Endothelial cell of umbilical vein (primary cell): ENCODE data around the gene GH1. TPM values are rescaled to one million over a fixed set of nuclear protein-coding genes. Genes with fewer than 3 reads are reported as not detected.
"Not testable (repeated sequence)": the region's sequence is repeated elsewhere in the genome, so short reads cannot be mapped to it uniquely, and the experiment has no call there.

ENCODE experiments used
- BruUV-seq: library from RNA; stranded (reverse); fragments of 400-500 nt; replicated peaks from 2 replicates; lab custom pipeline; 2021; lab: Mats Ljungman, UMichigan
- CTCF ChIA-PET: fragments of 300-600, 350-600 bp; sonication (Branson Sonifier 250); formaldehyde crosslinking; loops from one replicate; lab custom pipeline; 2021; ENCODE audit warnings: antibody characterized with exemption, inconsistent platforms; lab: Charles Lee
- POLR2A ChIA-PET: fragments of 300-600, 350-600 bp; sonication (Branson Sonifier 250); formaldehyde crosslinking; loops from one replicate; lab custom pipeline; 2021; ENCODE audit warnings: antibody characterized with exemption, inconsistent platforms; lab: Charles Lee
- DNase-seq: peaks from one replicate; pipeline ENCODE4 v3.0.0-alpha.2; 2011; ENCODE audit warnings: low read depth, low spot score
- FAIRE-seq: peaks from 2 replicates; lab custom pipeline; 2011; peaks lifted over from hg19 to GRCh38; lab: Jason Lieb, UNC
- H2AFZ ChIP-seq: 2 replicates; pipeline ENCODE4 v1.6.0; 2012; ENCODE audit warnings: low read depth, low read length, control low read depth, inconsistent platforms
- H3K27ac ChIP-seq: 2 replicates; pipeline ENCODE4 v1.5.1; 2011; ENCODE audit warnings: low read depth, mild to moderate bottlenecking, control low read depth, low read length, moderate library complexity; ENCODE audit not compliant: insufficient read depth
- H3K27me3 ChIP-seq, 2 experiments: 2 replicates each; pipeline versions ENCODE4 v1.6.0 to v1.6.1; 2011; ENCODE audit warnings: low read length in 2 of 2, mixed read lengths in 1 of 2; ENCODE audit not compliant: control insufficient read depth in 2 of 2, insufficient read depth in 2 of 2
- H3K36me3 ChIP-seq, 2 experiments: 2 replicates in 1 of 2; 3 replicates in 1 of 2; pipeline ENCODE4 v1.5.1; 2011; ENCODE audit warnings: low read length in 2 of 2, mild to moderate bottlenecking in 1 of 2, moderate library complexity in 1 of 2; ENCODE audit not compliant: control insufficient read depth in 2 of 2, insufficient read depth in 2 of 2; ENCODE audit errors: extremely low read depth in 1 of 2
- H3K4me1 ChIP-seq: 3 replicates; pipeline ENCODE4 v1.5.1; 2011; ENCODE audit warnings: mild to moderate bottlenecking, low read length; ENCODE audit not compliant: control insufficient read depth, insufficient read depth; ENCODE audit errors: extremely low read depth
- H3K4me2 ChIP-seq: 2 replicates; pipeline ENCODE4 v1.6.1; 2011; ENCODE audit warnings: low read length, control low read depth, mixed read lengths; ENCODE audit not compliant: insufficient read depth
- H3K4me3 ChIP-seq, 3 experiments: fragments of 200-600 bp in 1 of 3; sonication (generic), shearing (Covaris generic) in 1 of 3; replicated peaks in 1 of 3; 2 replicates each; pipeline ENCODE4 v1.5.1; 2011 to 2016; ENCODE audit warnings: control low read depth in 3 of 3, low read length in 3 of 3, mild to moderate bottlenecking in 2 of 3, inconsistent platforms in 1 of 3, low read depth in 1 of 3, moderate library complexity in 1 of 3; ENCODE audit not compliant: insufficient read depth in 1 of 3
- H3K79me2 ChIP-seq: 2 replicates; pipeline ENCODE4 v1.6.0; 2012; ENCODE audit warnings: low read length, inconsistent platforms; ENCODE audit not compliant: control insufficient read depth, insufficient read depth
- H3K9ac ChIP-seq: replicated peaks from 2 replicates; pipeline ENCODE3; 2011; ENCODE audit warnings: low read length, control low read depth; ENCODE audit not compliant: insufficient read depth; ENCODE audit errors: extremely low read depth
- H3K9me1 ChIP-seq: replicated peaks from 3 replicates; pipeline ENCODE4 v1.6.0; 2011; ENCODE audit warnings: mild to moderate bottlenecking, low read length; ENCODE audit not compliant: control insufficient read depth, insufficient read depth; ENCODE audit errors: extremely low read depth
- H3K9me3 ChIP-seq: replicated peaks from 2 replicates; pipeline ENCODE4 v1.5.1; 2012; ENCODE audit warnings: low read length, inconsistent platforms; ENCODE audit not compliant: control insufficient read depth, insufficient read depth
- H4K20me1 ChIP-seq: replicated peaks from 2 replicates; pipeline ENCODE3; 2011; ENCODE audit warnings: mild to moderate bottlenecking, low read length; ENCODE audit not compliant: control insufficient read depth, insufficient read depth; ENCODE audit errors: extremely low read depth
- EZH2 ChIP-seq: IDR thresholded peaks from 2 replicates; pipeline ENCODE4 v1.6.1; 2012; ENCODE audit warnings: borderline replicate concordance, low read depth, mild to moderate bottlenecking, moderate library complexity, low read length, inconsistent platforms; ENCODE audit not compliant: severe bottlenecking
- FOS ChIP-seq: IDR thresholded peaks from 2 replicates; pipeline ENCODE4 v1.6.1; 2011; ENCODE audit warnings: mild to moderate bottlenecking, low read length, moderate library complexity, borderline replicate concordance; ENCODE audit not compliant: insufficient read depth
- GATA2 ChIP-seq: IDR thresholded peaks from 2 replicates; pipeline ENCODE4 v1.7.0; 2011; ENCODE audit warnings: low read depth, mild to moderate bottlenecking, moderate library complexity, mixed read lengths, low read length; ENCODE audit not compliant: insufficient read length, insufficient read depth
- JUN ChIP-seq: IDR thresholded peaks from 2 replicates; pipeline ENCODE4 v1.6.1; 2011; ENCODE audit warnings: borderline replicate concordance, low read depth; ENCODE audit not compliant: insufficient read length, insufficient read depth
- MYC ChIP-seq: IDR thresholded peaks from one replicate; pipeline ENCODE4 v1.6.1; 2011; ENCODE audit warnings: mild to moderate bottlenecking, low read depth, low read length
- dilution Hi-C: fragments of 300-500 bp; cut with MboI; formaldehyde crosslinking; loops from one replicate; pipeline ENCODE4 v1.15.0; 2019; ENCODE audit warnings: low sequenced_read_pairs; ENCODE audit not compliant: extremely low pct_ligation_motif_present
- intact Hi-C: fragments of 100-400 bp; cut with micrococcal nuclease; formaldehyde crosslinking; loops from one replicate; pipeline ENCODE4 v1.10.0; 2022
- polyA plus RNA-seq, 4 experiments: library from polyadenylated mRNA; depleted of rRNA in 3 of 4; stranded (reverse) in 3 of 4; unstranded in 1 of 4; fragments of >200 nt; gene quantifications; 2 replicates each; pipeline versions ENCODE4 v1.2.1 to v1.2.3, GENCODE V29; 2011 to 2012; ENCODE audit warnings: missing spikeins in 1 of 4
- total RNA-seq: library from RNA; stranded (reverse); gene quantifications from 2 replicates; pipeline ENCODE4 v1.2.3, GENCODE V29; 2021

Gene GH1
- total and polyA plus RNA-seq, 2 donors (not counting 3 experiments of a cell fraction or from before 2014, with no cell fraction given): not detected

DNA sequence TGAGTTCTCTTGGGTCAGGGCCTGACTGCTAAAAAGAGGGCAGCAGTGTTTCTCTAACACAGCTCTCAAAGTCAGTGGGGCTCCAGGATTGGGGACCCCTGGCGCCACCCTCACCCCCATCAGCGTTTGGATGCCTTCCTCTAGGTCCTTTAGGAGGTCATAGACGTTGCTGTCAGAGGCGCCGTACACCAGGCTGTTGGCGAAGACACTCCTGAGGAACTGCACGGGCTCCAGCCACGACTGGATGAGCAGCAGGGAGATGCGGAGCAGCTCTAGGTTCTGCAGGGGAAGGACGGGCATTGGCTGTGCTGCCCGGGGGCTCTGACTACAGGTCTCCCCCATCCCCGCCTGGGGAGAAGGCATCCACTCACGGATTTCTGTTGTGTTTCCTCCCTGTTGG, 993 bp downstream of the GH1 start:
- DNase-seq (no peak), FAIRE-seq (no peak)
- Histone ChIP-seq H3K27ac (no peak overlapping the region), H3K4me3 (no peak overlapping the region), H2AFZ (no peak overlapping the region), H3K27me3 (peaks cover 0 to 3% of the 10 kb centered on the region in 2 experiments), H3K79me2 (no peaks in the 10 kb centered on the region), H3K4me1 (no peaks in the 10 kb centered on the region), H3K9me3 (no peaks in the 10 kb centered on the region), H3K9ac (no peak overlapping the region), H4K20me1 (no peaks in the 10 kb centered on the region), H3K9me1 (no peaks in the 10 kb centered on the region), H3K36me3 (no peaks in the 10 kb centered on the region), H3K4me2 (no peak overlapping the region)
- intact Hi-C loops: no loop called here
- dilution Hi-C loops: no loop called here
- CTCF ChIA-PET: interaction anchor here (1.0 to 7.3 kb wide), 10 partner anchors 11 to 215 kb away, joined by 3 to 183 read pairs (median 18); partner anchors contain the start of gene PRR29
- POLR2A ChIA-PET: no interaction called here
- no TSS peak for BruUV-seq
- no peak for TF ChIP-seq FOS
- no peak for TF ChIP-seq MYC
- no peak for TF ChIP-seq JUN
- TF ChIP-seq GATA2: no peak
- no peak for TF ChIP-seq EZH2

DNA sequence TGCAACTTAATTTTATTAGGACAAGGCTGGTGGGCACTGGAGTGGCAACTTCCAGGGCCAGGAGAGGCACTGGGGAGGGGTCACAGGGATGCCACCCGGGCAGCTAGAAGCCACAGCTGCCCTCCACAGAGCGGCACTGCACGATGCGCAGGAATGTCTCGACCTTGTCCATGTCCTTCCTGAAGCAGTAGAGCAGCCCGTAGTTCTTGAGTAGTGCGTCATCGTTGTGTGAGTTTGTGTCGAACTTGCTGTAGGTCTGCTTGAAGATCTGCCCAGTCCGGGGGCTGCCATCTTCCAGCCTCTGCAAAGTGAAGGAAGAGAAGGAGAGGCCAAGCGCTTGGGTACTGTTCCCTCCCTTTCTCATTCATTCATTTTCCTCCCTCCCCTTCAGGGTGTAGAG, 1.4 kb downstream of the GH1 start:
- DNase-seq, FAIRE-seq: not testable (repeated sequence)
- CTCF ChIA-PET: interaction anchor here (1.0 to 7.3 kb wide), 5 partner anchors 11 to 215 kb away, joined by 3 to 183 read pairs (median 107); no protein-coding TSS in a partner anchor

More for the DNA sequence above, 1.4 kb downstream of the GH1 start:
- H3K9me3 ChIP-seq, dilution Hi-C loops, H2AFZ ChIP-seq, H3K4me2 ChIP-seq, H3K9me1 ChIP-seq, H3K27ac ChIP-seq, BruUV-seq, H3K36me3 ChIP-seq, intact Hi-C loops, POLR2A ChIA-PET, H3K27me3 ChIP-seq, H3K4me3 ChIP-seq, H3K4me1 ChIP-seq, H3K79me2 ChIP-seq, H4K20me1 ChIP-seq, H3K9ac ChIP-seq: not testable (repeated sequence)
